IPS-18c (cell line): ENCODE data around the gene STAG3.
A peak's percentile ranks its signal among the peaks of the same experiment; 100 is the strongest.

Experiments
- H3K4me3 ChIP-seq: 2 replicates; pipeline ENCODE4 v1.7.0; 2013; ENCODE audit warnings: low read depth, mild to moderate bottlenecking, low read length, moderate library complexity; ENCODE audit not compliant: insufficient read depth
- H3K9me3 ChIP-seq: one replicate; pipeline ENCODE4 v1.6.1; 2013; ENCODE audit warnings: mild to moderate bottlenecking, low read length, moderate library complexity; ENCODE audit not compliant: control insufficient read depth, insufficient read depth

The STAG3 gene

GRCh38 chr7:100152937-100153666 lies 24.6 kb upstream of the STAG3 start:
- Histone ChIP-seq H3K4me3 (no peak overlapping the region), H3K9me3 (peaks cover 2% of the 10 kb centered on the region)

GRCh38 chr7:100153708-100154535 lies 23.8 kb upstream of the STAG3 start:
- no peak overlapping the region for H3K4me3 ChIP-seq
- peaks cover 2% of the 10 kb centered on the region for H3K9me3 ChIP-seq

GRCh38 chr7:100154651-100155491 lies 22.8 kb upstream of the STAG3 start:
- H3K4me3 ChIP-seq, result no peak overlapping the region
- peaks cover 2% of the 10 kb centered on the region for H3K9me3 ChIP-seq

GRCh38 chr7:100155553-100156317 lies 22.0 kb upstream of the STAG3 start:
- H3K9me3 ChIP-seq, result peaks cover 1% of the 10 kb centered on the region

GRCh38 chr7:100156331-100157068 lies 21.2 kb upstream of the STAG3 start:
- H3K4me3 ChIP-seq, result no peak overlapping the region
- no peaks in the 10 kb centered on the region for H3K9me3 ChIP-seq

More at GRCh38 chr7:100155553-100156317, 22.0 kb upstream of the STAG3 start:
- no peak overlapping the region for H3K4me3 ChIP-seq

GRCh38 chr7:100157069-100157333 lies 20.7 kb upstream of the STAG3 start:
- Histone ChIP-seq H3K4me3 (no peak overlapping the region), H3K9me3 (no peaks in the 10 kb centered on the region)

- Histone ChIP-seq H3K4me3 (peak overlapping the region; percentile 94), H3K9me3 (no peaks in the 10 kb centered on the region)
These were observed 20.1 kb upstream of the STAG3 start for GRCh38 chr7:100157334-100158228.

- H3K4me3 ChIP-seq, result peak within 1 kb of the TSS; percentile 94
- no peaks in the 10 kb centered on the region for H3K9me3 ChIP-seq
These were observed 19.3 kb upstream of the STAG3 start, which contains the start of gene TRAPPC14 for GRCh38 chr7:100158229-100159098. TRAPPC14 (minus strand) TSS chr7:100158723; CDS start chr7:100158499, 224 bp downstream.

GRCh38 chr7:100159099-100159623 lies 18.6 kb upstream of the STAG3 start:
- H3K4me3 ChIP-seq, result peak overlapping the region; percentile 94

GRCh38 chr7:100160067-100160466 lies 17.7 kb upstream of the STAG3 start:
- no peaks in the 10 kb centered on the region for H3K9me3 ChIP-seq
- H3K4me3 ChIP-seq, result no peak overlapping the region

More at GRCh38 chr7:100159099-100159623, 18.6 kb upstream of the STAG3 start:
- no peaks in the 10 kb centered on the region for H3K9me3 ChIP-seq

- H3K9me3 ChIP-seq, result no peaks in the 10 kb centered on the region
- no peak overlapping the region for H3K4me3 ChIP-seq
These were observed 14.6 kb upstream of the STAG3 start for GRCh38 chr7:100163006-100163531.

- Histone ChIP-seq H3K9me3 (no peaks in the 10 kb centered on the region), H3K4me3 (no peak overlapping the region)
These were observed 13.8 kb upstream of the STAG3 start for GRCh38 chr7:100163871-100164270.

GRCh38 chr7:100166317-100166940 lies 11.3 kb upstream of the STAG3 start:
- H3K9me3 ChIP-seq, result no peaks in the 10 kb centered on the region

More at GRCh38 chr7:100166317-100166940, 11.3 kb upstream of the STAG3 start:
- H3K4me3 ChIP-seq, result no peak overlapping the region
